Nephron progenitor cell (in vitro differentiated cells): Measurements from ENCODE around the gene NR2C2AP.

Experiments used
- DNase-seq: peaks from one replicate; pipeline ENCODE4 v3.0.0; 2021
- H3K27ac Mint-ChIP-seq: 2 replicates; pipeline ENCODE4 v1.8.0; 2021; ENCODE audit warnings: mild to moderate bottlenecking, moderate library complexity, mixed read lengths
- H3K27me3 Mint-ChIP-seq: 2 replicates; pipeline ENCODE4 v1.8.0; 2021; ENCODE audit warnings: mild to moderate bottlenecking, low read depth, mixed read lengths; ENCODE audit not compliant: poor library complexity
- H3K36me3 Mint-ChIP-seq: 2 replicates; pipeline ENCODE4 v1.8.0; 2021; ENCODE audit warnings: low read depth, mixed read lengths
- H3K4me1 Mint-ChIP-seq: 2 replicates; pipeline ENCODE4 v1.8.0; 2021; ENCODE audit warnings: mixed read lengths
- H3K4me3 Mint-ChIP-seq: 2 replicates; pipeline ENCODE4 v1.8.0; 2021; ENCODE audit warnings: mild to moderate bottlenecking, moderate library complexity, mixed read lengths
- H3K9me3 Mint-ChIP-seq: 2 replicates; pipeline ENCODE4 v1.8.0; 2021; ENCODE audit warnings: mild to moderate bottlenecking, moderate library complexity, mixed read lengths
- CTCF ChIP-seq: fragments of 200-600 bp; sonication (generic); IDR thresholded peaks from 2 replicates; pipeline ENCODE4 v1.5.0; 2021; ENCODE audit warnings: antibody characterized with exemption

Gene NR2C2AP

GRCh38 chr19:19162495-19162894 is 40.7 kb downstream of the NR2C2AP start:
- no peak overlapping the region for H3K4me3 Mint-ChIP-seq
- no peak overlapping the region for H3K27ac Mint-ChIP-seq
- H3K27me3 Mint-ChIP-seq: peaks cover 5% of the 10 kb centered on the region
- H3K36me3 Mint-ChIP-seq: no peaks in the 10 kb centered on the region
- DNase-seq: no peak
- TF ChIP-seq CTCF: no peak
- no peaks in the 10 kb centered on the region for H3K4me1 Mint-ChIP-seq
- H3K9me3 Mint-ChIP-seq: no peaks in the 10 kb centered on the region

GRCh38 chr19:19160461-19161035 is 42.7 kb downstream of the NR2C2AP start:
- Mint-ChIP-seq H3K27me3 (peaks cover 5% of the 10 kb centered on the region), H3K9me3 (no peaks in the 10 kb centered on the region), H3K4me3 (no peak overlapping the region), H3K27ac (no peak overlapping the region), H3K4me1 (no peaks in the 10 kb centered on the region), H3K36me3 (peaks cover 9% of the 10 kb centered on the region)
- no peak for TF ChIP-seq CTCF
- DNase-seq: no peak

GRCh38 chr19:19159534-19159933 is 43.7 kb downstream of the NR2C2AP start:
- Mint-ChIP-seq H3K4me1 (no peaks in the 10 kb centered on the region), H3K27ac (no peak overlapping the region), H3K27me3 (peaks cover 5% of the 10 kb centered on the region), H3K9me3 (no peaks in the 10 kb centered on the region), H3K36me3 (peaks cover 9% of the 10 kb centered on the region), H3K4me3 (no peak overlapping the region)
- DNase-seq: no peak
- no peak for TF ChIP-seq CTCF

- TF ChIP-seq CTCF: no peak
- H3K4me3 Mint-ChIP-seq: no peak overlapping the region
- no peak overlapping the region for H3K27ac Mint-ChIP-seq
- no peaks in the 10 kb centered on the region for H3K9me3 Mint-ChIP-seq
- peaks cover 9% of the 10 kb centered on the region for H3K36me3 Mint-ChIP-seq
- H3K4me1 Mint-ChIP-seq: no peaks in the 10 kb centered on the region
- no peak for DNase-seq
- H3K27me3 Mint-ChIP-seq: peaks cover 8% of the 10 kb centered on the region
These were observed 45.4 kb downstream of the NR2C2AP start for GRCh38 chr19:19157808-19158207.

GRCh38 chr19:19155495-19156219 is 47.6 kb downstream of the NR2C2AP start:
- no peak overlapping the region for H3K4me3 Mint-ChIP-seq
- H3K36me3 Mint-ChIP-seq: peaks cover 9% of the 10 kb centered on the region
- no peaks in the 10 kb centered on the region for H3K4me1 Mint-ChIP-seq
- no peak overlapping the region for H3K27ac Mint-ChIP-seq
- no peaks in the 10 kb centered on the region for H3K9me3 Mint-ChIP-seq
- H3K27me3 Mint-ChIP-seq: peaks cover 8% of the 10 kb centered on the region
- no peak for DNase-seq
- no peak for TF ChIP-seq CTCF
